ENCODE results near the gene STAT6.

Gene STAT6, protein sequence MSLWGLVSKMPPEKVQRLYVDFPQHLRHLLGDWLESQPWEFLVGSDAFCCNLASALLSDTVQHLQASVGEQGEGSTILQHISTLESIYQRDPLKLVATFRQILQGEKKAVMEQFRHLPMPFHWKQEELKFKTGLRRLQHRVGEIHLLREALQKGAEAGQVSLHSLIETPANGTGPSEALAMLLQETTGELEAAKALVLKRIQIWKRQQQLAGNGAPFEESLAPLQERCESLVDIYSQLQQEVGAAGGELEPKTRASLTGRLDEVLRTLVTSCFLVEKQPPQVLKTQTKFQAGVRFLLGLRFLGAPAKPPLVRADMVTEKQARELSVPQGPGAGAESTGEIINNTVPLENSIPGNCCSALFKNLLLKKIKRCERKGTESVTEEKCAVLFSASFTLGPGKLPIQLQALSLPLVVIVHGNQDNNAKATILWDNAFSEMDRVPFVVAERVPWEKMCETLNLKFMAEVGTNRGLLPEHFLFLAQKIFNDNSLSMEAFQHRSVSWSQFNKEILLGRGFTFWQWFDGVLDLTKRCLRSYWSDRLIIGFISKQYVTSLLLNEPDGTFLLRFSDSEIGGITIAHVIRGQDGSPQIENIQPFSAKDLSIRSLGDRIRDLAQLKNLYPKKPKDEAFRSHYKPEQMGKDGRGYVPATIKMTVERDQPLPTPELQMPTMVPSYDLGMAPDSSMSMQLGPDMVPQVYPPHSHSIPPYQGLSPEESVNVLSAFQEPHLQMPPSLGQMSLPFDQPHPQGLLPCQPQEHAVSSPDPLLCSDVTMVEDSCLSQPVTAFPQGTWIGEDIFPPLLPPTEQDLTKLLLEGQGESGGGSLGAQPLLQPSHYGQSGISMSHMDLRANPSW

DNA sequence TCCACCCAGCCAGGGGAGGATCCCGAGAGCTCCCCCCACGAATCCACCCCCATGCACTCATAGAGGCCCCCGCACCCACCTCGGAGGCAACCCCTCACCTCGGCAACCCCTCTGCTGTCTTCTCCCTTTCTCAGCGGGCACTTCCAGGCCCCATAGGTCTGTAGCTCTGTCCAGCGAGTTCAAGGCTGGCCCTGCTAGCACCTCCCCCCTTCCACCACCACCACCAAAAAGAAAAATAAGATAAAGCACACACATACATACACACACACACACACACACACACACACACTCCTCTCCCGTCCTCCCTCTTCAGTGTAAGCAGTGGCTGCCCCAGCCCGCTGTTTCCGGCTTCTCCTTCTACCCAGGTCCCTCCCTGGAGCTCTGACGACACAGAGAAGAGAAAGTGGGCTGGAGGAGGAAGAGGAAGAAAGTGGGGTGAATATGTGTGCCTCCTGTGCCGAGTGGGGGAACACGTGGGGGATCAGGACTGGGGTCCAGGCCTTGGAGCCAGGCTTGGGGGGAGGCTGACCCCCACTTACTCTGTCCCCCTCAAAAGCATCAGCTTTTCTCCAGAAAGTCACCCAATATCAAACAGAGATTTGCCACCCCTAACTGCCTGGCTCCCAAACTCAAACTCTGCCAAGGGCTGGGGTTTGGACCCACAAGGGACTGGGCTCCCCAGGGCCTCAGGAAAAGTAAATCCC is at the start of gene STAT6:
Gene STAT6 (minus strand): TSS at position 332 of the 704 bp plus-strand sequence. CDS start 3,084 bp downstream, outside the sequence.
- peak; percentile 83 for DNase-seq (ENCODE audit: low read depth)

DNA sequence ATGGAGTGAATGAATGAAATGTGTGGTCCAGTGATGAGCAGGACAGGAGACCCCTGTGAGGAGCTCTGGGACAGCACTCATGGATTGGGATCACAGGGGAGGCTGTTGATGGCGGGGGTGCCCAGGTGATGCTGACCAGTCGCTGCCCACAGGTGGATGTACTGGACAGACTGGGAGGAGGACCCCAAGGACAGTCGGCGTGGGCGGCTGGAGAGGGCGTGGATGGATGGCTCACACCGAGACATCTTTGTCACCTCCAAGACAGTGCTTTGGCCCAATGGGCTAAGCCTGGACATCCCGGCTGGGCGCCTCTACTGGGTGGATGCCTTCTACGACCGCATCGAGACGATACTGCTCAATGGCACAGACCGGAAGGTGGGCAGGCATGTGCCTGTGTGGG is 49.6 kb upstream of the STAT6 start:
- no peak for DNase-seq (ENCODE audit: low read depth)

DNA sequence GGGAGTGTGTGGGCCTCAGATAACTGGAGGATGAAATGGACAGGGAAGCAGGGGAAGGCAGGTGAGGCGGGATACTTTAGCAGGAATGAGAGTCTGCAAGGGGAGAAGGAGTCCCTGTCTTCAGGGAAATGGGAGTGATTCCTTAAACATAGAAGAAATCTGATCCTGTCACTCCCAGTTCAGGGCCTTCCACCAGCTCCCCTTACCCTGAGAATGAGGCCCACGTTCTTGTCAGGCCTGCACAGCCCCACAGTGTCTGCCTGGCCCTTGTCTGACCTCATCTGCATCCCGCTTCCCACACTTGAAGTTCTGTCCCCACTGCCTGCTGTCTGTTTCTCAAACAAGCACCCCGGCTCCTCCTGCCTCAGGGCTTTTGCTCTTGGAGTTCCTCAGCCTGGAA is 48.9 kb upstream of the STAT6 start:
- no peak for DNase-seq (ENCODE audit: low read depth)

DNA sequence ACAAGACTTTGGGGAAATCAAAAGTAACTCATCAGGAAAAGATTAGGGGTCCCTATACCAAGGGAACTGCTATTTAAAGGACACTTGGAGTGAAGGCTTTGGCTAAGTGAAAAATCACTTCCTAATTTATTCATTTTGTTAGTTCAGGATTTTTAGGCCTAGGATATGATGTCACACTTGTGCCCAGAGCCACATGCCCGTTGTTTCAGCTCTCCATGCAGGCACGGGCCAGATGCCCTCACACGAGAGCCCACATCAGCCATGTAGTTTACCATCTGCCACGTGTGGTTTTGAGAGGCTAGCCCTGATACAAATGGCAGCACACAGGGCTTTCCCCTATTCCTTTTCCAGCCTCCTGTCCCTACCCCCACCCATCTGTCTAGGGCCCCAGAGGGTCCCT is 48.1 kb upstream of the STAT6 start:
- DNase-seq (ENCODE audit: low read depth): no peak

DNA sequence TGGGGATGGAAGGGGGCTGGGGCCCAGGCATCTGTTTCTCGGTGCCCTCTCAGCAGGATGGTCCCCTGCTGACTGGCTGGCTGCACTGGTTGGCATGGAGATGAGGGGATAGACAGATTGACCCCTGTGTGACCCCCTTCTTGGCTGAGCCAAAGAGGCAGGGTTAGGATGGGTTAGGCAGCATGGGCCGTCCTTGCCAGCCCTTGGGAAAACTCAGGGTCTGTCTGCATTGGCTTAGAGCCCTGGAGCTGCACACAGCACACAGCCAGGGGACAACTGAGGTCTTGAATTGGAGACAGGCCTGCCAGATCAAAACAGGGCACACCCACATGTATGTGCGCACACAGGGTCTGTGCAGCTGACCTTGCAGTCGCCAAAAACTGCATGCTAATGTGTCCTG is 47.5 kb upstream of the STAT6 start:
- no peak for DNase-seq (ENCODE audit: low read depth)

DNA sequence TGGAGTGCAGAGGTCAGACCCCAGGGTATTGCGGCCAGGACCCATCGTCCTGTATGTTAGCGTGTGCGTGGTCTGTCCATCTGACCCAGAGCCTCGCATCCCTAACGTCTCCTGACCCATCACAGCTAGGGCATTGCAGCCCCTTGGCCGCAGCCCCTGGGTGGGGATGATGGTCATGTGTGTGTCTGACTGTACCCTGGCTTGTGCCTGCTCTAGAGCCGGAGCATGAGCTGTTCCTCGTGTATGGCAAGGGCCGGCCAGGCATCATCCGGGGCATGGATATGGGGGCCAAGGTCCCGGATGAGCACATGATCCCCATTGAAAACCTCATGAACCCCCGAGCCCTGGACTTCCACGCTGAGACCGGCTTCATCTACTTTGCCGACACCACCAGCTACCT is 47.0 kb upstream of the STAT6 start:
- no peak for DNase-seq (ENCODE audit: low read depth)

DNA sequence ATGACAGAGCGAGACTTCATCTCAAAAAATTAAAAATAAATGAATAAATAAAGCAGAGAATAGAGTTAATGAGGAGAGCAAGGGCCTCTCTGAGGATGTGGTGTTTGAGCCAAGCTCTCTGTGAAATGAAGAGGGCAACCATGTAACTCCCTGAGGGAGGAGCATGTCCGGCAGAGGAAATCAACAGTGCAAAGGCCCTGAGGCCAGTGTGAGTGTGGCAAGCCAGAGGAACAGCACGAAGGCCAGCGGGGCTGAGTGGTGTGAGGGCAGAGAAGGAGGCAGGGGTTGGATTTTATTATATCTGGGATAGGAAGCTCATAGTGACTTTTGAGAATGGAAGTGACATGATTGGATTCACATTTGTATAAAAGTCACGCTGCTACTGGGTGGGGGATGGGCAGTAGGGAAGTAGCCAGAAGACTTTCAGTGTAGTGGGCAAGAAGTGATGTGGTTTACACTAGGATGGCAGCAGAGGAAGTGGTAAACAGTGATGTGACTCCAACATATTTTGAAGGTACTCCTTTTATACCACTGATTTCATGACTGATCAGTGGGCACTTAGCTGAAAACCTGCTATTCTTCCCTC is 46.5 kb upstream of the STAT6 start:
- DNase-seq (ENCODE audit: low read depth): no peak

DNA sequence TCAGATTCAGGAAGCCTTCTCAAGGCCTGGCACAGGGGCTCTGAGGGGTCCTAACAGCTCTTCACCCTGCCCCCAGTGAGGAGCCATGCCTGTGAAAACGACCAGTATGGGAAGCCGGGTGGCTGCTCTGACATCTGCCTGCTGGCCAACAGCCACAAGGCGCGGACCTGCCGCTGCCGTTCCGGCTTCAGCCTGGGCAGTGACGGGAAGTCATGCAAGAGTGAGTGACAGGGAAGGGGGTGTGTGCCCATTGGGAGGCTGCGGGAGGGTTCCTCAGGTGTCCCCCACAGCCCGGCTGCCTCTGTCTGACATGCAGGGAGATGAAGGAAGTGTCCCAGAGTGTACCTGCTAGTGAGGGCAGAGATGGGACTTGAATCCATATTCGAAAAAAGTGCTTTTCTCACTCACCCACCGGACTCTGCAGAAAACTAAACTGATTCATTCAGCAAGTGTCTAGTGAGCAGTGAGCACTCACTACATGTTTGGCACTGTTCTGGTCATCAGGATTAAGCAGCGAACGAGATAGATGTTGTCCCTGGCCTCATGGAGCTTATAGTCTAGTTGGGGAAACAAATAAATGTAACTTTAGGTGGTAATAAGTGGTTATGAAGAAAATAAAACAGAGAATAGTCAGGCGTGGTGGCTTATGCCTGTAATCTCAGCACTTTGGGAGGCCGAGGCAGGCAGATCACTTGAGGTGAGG is 45.7 kb upstream of the STAT6 start:
- no peak for DNase-seq (ENCODE audit: low read depth)

DNA sequence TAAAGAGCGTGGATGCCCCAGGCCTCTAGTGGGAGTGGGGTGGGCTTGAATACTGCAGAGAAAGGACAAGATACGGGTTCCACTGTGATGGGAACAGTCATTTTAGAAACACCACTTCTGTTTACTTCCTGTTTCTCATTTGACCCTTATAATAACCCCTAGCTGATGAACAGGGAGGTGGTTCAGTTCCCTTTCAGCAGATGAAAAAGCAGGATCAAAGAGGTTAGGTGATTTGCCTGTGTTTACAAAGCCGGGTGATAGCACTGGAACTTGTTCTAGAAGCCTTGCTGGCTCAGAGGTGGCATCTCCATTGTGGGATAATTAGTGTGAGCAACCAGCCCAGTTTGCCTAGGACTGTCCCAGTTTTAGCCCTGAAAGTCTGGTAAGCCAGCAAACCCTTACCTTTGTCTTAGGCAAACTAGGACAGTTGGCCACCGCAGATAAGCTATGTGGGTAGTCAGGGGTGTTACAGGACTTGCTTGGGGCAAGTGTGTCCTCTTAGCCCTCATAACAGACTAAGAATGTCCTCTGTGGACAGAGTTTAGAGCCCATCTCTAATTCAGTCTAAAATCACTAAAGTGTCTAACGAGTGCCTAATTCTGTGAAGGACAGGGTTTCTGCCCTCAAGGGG is 43.8 kb upstream of the STAT6 start:
- no peak for DNase-seq (ENCODE audit: low read depth)

DNA sequence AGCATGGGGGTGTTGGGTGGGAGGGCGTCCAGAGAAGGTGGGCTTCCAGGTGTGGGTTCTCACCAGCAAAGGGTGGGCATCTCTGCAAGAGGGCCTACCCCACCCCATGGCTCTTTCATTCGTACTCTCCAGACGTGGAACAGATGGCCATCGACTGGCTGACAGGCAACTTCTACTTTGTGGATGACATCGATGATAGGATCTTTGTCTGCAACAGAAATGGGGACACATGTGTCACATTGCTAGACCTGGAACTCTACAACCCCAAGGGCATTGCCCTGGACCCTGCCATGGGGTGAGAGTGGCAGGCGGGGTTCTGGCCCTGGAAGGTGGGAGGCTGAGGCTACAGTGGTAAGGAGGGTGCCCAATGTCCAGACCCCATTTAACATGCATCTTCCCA is 42.9 kb upstream of the STAT6 start:
- DNase-seq (ENCODE audit: low read depth): no peak

DNA sequence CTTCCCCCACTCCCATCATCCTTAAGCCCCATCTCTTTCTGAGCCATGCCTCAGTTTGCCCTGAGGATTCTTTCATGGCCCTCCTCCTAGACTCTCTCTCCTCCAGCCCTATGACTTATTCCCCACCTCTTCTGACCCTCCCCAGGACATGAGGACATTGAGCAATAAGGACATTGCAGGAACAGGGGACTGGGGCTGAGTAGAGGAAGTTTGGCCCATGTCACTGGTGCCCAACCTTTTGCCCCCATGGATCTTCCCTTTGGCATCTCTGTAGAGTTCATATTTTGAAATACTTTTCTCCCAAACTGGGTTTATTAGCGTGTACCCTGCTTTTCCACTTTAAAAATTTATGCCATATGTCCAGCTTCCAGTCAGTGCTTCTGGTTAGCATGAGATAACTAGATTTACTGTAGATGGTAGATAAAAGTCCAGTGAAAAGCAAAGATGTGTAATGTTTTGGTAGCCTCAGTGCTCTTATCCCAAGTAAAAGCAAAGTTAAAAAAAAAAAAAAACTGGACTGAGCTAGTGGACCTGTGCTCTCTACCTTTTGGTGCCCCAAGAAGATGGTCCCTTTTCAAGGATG is 42.3 kb upstream of the STAT6 start:
- no peak for DNase-seq (ENCODE audit: low read depth)

DNA sequence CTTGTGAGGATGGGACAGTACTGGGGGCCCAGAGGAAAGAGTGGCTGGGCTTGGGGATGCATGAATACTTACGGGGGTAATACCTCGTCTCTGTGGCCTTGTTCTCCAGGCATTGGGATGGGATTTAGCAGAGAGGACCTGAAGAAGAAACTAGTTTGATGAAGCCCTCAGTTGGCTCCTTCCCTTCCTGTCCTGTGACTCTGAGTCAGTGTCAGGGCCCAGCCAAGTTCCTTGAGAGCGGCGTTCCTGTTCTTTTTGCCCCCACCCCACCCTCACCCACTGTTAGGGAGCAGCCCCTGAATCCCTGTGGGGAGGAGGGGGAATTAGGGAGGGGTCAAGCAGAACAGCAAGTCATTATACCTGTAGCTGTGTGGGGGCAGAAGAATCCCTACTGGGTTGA is 41.5 kb upstream of the STAT6 start:
- DNase-seq (ENCODE audit: low read depth): no peak

DNA sequence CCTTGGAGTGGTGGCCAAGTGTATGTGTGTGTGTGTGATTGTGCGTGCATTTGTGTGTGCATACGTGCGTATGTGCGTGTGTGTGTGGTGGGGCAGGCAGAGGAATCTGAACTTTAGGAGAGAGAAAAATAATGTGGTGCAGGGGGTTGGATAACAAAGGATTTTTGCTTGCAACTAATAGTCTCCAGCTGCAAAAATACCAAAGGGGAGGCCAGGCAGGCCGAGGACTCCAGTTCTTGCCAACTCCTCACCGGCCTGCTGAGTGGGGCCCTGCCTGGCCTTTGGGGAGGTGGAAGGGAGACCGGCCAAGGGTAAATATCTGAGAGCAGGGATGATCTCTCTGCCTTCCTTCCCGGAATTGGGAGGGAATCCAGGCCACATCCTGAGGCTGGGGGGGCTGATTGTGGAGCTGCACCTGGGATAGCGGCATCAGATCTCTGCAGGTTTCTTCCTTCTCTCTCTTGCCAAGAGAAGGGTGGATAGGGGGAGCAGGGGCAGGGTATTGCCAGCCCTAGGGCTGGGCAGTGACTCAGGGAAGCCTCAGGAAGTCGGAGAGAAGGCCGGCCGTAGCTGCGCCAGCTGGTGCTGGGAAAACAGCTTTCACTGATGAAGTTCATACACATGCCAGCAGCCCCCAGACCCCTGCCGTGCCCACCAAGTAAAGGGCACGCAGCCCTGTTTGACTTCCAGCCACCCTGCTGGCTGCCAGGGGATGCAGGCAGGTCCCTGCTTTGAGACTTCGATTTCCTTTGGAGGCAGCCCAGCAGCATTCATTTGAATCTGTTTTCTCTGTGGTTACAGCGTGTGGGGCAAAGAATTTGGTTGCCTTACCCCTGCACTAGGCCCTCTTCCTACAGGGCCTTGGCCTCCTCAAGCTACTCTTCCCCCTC is 40.8 kb upstream of the STAT6 start:
- DNase-seq (ENCODE audit: low read depth): no peak

DNA sequence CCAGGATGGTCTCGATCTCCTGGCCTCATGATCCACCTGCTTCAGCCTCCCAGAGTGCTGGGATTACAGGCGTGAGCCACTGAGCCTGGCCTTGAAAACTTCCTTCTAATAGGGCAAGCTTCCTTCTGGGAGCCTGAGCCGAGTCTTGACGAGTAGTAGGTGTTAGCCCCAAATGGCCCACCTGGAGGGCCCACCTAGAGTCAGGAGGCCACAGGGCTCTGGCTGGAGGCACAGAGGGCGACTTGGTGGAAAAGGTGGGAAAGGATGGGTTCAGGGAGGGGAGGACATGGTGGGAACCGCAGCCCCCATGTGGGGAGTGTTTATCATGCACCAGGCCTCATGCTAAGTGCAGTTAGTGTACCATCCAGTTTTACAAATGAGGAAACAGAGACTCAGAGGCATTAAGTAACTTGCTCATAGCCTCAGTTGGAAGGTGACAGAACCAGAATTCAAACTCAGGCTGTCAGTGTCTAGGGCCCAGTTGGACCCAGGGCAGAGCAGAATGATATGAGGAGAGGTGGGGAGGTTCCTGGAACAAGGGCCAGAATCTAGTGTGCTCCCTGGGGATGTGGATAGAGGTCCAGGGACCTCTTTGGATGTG is 39.3 kb upstream of the STAT6 start:
- no peak for DNase-seq (ENCODE audit: low read depth)

DNA sequence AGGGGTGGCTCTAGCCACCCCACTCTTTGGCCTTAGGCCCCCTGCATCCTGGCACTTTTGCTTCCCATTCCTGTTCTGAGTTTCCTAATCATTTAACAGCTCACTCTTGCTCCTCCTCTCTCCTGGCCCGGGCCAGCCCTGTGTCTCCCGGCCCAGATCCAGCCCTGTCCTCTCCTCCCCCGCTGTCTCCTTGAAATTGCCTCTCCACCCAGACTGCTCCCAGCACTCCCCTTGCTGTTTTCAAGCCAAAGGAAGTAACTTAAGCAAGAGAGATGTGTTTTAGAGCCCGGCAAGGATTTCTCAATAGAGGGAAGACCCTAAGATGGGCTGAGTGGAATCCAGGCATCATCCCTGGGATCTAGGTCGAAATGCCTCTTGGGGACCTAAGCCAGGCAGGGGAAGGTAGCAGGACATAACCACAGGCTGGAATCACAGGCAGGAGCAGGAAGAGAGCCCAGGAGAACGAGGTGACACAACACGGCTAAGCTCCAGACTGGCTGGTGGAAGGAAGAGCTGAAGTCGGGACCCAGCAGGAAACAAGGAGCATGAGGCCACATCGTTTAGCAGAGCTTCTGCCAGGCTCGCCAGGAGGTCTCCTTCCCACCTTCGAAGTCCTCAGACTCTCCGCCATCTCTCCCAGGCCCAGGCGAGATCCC is 38.2 kb upstream of the STAT6 start:
- DNase-seq (ENCODE audit: low read depth): no peak

DNA sequence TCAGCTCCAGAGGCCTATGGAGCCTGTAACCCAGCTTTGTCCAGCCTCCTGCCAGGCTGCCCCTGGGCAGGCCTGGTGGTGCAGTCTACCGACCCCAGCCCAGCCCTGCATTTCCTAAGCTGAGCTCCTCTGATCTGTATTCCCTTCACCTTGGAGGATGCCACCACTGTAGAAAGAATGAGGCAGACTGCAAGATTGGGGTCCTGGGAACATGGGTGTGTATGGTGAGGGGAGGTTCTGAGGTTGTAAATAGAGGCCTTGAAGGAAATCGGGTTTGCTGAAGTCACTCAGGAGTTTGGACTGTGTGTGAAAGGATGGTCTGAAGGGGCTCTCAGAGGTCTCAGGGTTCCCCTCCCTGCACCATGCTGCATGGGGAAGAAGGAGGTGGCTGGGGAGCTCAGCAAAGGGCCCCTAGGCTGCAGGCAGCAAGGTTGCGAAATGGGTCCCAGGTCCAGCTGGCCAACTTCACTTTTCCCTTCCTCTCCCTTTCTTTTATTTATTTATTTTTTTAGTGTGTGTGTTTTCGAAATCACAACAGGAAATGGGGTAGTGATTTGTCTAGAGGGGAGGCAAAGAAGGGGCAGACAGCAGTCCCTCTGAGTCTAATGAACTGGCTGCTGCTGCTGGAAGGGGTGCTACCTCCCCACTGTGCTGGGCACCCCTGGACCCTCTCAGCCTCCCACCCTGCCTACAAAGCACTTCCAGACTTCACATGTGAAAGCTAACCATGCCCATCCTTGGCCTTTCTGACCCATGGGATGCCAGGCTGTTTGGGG is 37.5 kb upstream of the STAT6 start:
- no peak for DNase-seq (ENCODE audit: low read depth)

DNA sequence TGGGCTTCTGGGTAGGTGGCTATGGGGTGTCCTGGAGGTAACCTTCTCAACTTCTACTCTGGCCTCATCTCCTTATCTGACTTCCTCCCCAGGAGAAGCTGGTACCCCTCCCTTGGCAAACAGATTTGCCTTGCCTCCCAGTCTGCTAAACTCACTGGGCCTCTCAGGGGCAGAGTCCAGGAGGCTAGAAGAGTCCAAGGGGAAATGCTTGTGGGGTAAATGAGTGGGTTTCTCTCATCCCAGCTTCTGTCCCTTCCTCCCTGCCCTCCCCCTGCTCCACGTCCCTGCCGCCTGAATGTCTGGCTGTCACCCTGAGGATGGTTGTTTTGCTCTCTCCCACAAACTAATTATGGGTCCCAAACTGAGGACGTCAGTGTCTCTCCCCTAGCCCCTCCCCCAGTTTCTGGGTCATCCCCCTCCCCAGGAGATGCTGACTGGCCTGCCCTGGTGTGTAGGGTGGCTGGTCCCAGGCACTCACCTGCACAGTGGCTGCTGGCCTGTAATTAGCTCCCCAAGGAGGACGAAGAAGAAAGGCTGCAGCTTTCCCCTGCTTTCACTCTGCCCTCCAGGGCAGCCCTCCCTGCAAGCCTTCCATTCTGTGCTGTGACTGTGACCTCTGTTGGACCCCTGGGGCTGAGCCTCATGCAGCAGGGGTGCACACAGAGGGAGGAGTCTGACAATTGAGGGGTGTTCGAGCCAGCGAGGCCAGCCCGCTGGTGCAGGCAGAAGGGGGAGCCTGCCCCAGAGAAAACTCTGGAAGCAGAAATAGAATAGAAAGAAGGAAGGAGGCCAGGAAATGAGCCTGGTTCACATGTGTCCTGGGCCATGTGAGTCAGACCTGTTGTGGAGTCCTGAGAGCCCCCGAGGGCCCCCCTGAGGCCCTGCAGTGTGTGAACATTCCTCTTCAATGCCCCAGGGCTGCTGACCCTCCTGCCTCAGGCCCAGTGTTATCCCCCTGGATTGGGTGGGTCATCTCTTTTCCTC is 36.1 kb upstream of the STAT6 start, which contains the start of gene LRP1-AS:
Gene LRP1-AS (minus strand): TSS at position 659 of the 984 bp plus-strand sequence.
- no peak for DNase-seq (ENCODE audit: low read depth)

All from stimulated activated CD4-positive, alpha-beta T cell treated with anti-CD3 and anti-CD28 coated beads, Interleukin-2, amount 100 ng/mL, for 4 hours (primary cell).